ENCODE data around the gene ERG.

Gene ERG

GRCh38 chr21:38377165-38378088 lies 120.8 kb downstream of the ERG start:
- no peak overlapping the region for H3K27ac ChIP-seq

GRCh38 chr21:38376693-38377092 lies 121.6 kb downstream of the ERG start:
- no peak overlapping the region for H3K27ac ChIP-seq

More at GRCh38 chr21:38377165-38378088, 120.8 kb downstream of the ERG start:
- TF ChIP-seq ZFX (IDR thresholded peaks at IDR 0.05), result no peak
- no peak for TF ChIP-seq CTCF (conservative IDR thresholded peaks at IDR 0.05)

GRCh38 chr21:38376235-38376634 lies 122.0 kb downstream of the ERG start:
- no peak overlapping the region for H3K27ac ChIP-seq
- TF ChIP-seq CTCF (conservative IDR thresholded peaks at IDR 0.05), result no peak
- no peak for TF ChIP-seq ZFX (IDR thresholded peaks at IDR 0.05)

More at GRCh38 chr21:38376693-38377092, 121.6 kb downstream of the ERG start:
- TF ChIP-seq CTCF (conservative IDR thresholded peaks at IDR 0.05) (no peak), ZFX (IDR thresholded peaks at IDR 0.05) (no peak)

- no peak overlapping the region for H3K27ac ChIP-seq
- TF ChIP-seq CTCF (conservative IDR thresholded peaks at IDR 0.05) (no peak), ZFX (IDR thresholded peaks at IDR 0.05) (no peak)
These were observed 130.6 kb downstream of the ERG start for GRCh38 chr21:38367646-38368045.

GRCh38 chr21:38365521-38365920 lies 132.8 kb downstream of the ERG start:
- TF ChIP-seq CTCF (conservative IDR thresholded peaks at IDR 0.05) (no peak), ZFX (IDR thresholded peaks at IDR 0.05) (no peak)
- H3K27ac ChIP-seq, result no peak overlapping the region

- TF ChIP-seq ZFX (IDR thresholded peaks at IDR 0.05), result no peak
- no peak for TF ChIP-seq CTCF (conservative IDR thresholded peaks at IDR 0.05)
- no peak overlapping the region for H3K27ac ChIP-seq
These were observed 134.6 kb downstream of the ERG start for GRCh38 chr21:38363693-38364092.

- H3K27ac ChIP-seq, result no peak overlapping the region
- TF ChIP-seq ZFX (IDR thresholded peaks at IDR 0.05) (no peak), CTCF (conservative IDR thresholded peaks at IDR 0.05) (no peak)
These were observed 137.0 kb downstream of the ERG start for GRCh38 chr21:38361324-38361723.
